ENCODE measurements around the gene IFI27.

IFI27 gene

DNA sequence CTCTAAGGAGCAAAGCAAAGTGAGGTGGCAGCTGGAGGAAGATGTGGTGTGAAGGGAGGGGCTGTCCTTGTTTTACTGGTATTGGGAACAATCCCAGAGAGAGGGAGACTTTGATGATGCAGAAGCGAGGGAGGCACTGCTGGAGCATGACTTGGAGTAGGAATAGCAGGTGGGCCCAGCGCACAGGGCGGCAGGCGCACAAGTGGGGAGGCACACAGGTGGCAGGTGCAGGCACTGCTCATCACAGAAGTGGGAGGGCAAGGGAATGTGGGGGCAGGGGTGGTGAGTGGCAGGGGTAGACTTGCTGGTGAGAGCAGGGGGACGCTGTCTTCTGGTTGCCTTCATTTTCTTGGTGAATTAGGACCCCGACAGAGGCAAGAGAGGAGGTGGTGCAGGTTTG lies 11.5 kb upstream of the IFI27 start:
- no peak for DNase-seq
- Histone ChIP-seq H3K27me3 (no peaks in the 10 kb centered on the region), H3K4me1 (no peaks in the 10 kb centered on the region), H3K4me3 (no peak overlapping the region), H3K36me3 (no peaks in the 10 kb centered on the region), H3K27ac (no peak overlapping the region), H3K9me3 (no peaks in the 10 kb centered on the region)
- intact Hi-C loops (cut with DNase I; ENCODE audit: low total_unique reads), result no loop called here
- TF ChIP-seq, protein P1, sequence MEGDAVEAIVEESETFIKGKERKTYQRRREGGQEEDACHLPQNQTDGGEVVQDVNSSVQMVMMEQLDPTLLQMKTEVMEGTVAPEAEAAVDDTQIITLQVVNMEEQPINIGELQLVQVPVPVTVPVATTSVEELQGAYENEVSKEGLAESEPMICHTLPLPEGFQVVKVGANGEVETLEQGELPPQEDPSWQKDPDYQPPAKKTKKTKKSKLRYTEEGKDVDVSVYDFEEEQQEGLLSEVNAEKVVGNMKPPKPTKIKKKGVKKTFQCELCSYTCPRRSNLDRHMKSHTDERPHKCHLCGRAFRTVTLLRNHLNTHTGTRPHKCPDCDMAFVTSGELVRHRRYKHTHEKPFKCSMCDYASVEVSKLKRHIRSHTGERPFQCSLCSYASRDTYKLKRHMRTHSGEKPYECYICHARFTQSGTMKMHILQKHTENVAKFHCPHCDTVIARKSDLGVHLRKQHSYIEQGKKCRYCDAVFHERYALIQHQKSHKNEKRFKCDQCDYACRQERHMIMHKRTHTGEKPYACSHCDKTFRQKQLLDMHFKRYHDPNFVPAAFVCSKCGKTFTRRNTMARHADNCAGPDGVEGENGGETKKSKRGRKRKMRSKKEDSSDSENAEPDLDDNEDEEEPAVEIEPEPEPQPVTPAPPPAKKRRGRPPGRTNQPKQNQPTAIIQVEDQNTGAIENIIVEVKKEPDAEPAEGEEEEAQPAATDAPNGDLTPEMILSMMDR (IDR thresholded peaks at IDR 0.05), result no peak

DNA sequence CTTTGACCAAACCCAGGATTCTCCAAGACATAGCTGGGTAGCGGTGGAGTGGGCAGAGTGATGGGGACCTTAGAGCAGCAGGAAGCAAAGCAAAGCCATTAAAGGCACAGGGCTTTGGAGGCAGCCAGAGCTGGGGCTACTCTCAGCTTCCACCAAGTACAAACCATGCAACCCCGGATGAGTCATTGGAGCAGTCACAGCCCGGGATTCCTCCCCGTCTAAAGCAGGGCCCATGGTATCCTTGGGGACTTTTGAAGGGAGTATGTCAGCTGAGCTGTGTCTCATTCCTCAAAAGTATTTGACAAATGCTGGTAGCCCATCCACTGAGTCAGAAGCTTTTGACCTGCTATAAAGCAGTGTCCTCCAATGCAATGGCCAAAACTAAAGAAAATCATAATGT lies 9.7 kb upstream of the IFI27 start:
- Histone ChIP-seq H3K4me3 (no peak overlapping the region), H3K27ac (no peak overlapping the region), H3K9me3 (no peaks in the 10 kb centered on the region), H3K4me1 (no peaks in the 10 kb centered on the region), H3K27me3 (no peaks in the 10 kb centered on the region), H3K36me3 (no peaks in the 10 kb centered on the region)
- DNase-seq, result peak in 1 of 2 donors; percentile 39
- TF ChIP-seq, protein P1 (IDR thresholded peaks at IDR 0.05), result no peak
- intact Hi-C loops (cut with DNase I; ENCODE audit: low total_unique reads), result no loop called here

DNA sequence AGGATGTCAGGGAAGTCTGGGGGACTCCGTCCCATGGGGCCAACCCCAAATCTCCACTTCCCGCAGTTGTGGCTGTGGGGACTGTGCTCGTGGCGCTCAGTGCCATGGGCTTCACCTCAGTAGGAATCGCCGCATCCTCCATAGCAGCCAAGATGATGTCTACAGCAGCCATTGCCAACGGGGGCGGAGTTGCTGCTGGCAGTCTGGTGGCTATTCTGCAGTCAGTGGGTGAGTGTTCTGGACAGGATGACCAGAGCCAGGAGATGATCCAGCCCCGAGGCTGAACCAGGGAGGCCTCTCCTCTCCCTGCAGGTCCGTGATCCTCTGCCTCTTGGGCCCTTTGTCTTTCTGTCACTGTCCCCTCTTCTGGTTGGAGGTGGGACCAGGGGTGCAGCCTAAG lies 8.8 kb upstream of the IFI27 start:
- Histone ChIP-seq H3K9me3 (no peaks in the 10 kb centered on the region), H3K4me1 (no peaks in the 10 kb centered on the region), H3K27ac (no peak overlapping the region), H3K4me3 (no peak overlapping the region), H3K36me3 (no peaks in the 10 kb centered on the region), H3K27me3 (no peaks in the 10 kb centered on the region)
- intact Hi-C loops (cut with DNase I; ENCODE audit: low total_unique reads), result no loop called here
- TF ChIP-seq, protein P1 (IDR thresholded peaks at IDR 0.05), result no peak
- peak in 1 of 2 donors; percentile 58 for DNase-seq

DNA sequence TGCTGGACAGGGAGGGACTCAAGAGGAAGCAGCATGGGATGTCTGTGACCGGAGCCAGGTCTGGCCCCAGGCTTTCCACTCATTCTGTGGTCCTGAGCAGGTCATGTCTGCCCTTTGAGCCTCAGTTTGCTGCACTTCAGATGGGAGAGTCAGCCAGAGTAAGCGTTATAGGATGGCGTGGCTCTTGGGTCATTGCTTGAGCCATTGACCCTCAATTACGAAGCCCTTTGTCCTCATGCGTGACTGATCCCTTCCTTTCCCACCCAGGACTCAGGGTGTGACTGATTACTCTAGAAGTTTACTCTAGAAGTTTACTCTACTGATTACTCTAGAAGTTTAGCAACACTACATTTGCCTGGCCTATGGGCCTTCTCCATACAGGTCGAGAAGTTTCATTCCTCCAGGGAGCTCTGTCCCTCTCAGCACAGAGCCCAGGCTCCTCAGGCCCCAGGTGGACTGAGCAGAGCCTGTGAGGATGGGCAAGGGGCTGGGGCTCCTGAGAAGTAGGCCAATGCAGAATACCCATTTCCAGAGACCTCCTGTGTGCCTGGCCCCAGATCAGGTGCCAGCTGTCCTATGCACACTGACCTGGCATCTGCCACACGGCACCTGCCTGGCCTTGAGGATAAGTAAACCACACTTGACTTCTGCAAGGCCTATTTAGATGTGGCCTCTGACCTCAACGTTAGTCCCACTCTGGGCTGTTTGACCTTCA lies 7.6 kb upstream of the IFI27 start:
- intact Hi-C loops (cut with DNase I; ENCODE audit: low total_unique reads), result no loop called here

DNA sequence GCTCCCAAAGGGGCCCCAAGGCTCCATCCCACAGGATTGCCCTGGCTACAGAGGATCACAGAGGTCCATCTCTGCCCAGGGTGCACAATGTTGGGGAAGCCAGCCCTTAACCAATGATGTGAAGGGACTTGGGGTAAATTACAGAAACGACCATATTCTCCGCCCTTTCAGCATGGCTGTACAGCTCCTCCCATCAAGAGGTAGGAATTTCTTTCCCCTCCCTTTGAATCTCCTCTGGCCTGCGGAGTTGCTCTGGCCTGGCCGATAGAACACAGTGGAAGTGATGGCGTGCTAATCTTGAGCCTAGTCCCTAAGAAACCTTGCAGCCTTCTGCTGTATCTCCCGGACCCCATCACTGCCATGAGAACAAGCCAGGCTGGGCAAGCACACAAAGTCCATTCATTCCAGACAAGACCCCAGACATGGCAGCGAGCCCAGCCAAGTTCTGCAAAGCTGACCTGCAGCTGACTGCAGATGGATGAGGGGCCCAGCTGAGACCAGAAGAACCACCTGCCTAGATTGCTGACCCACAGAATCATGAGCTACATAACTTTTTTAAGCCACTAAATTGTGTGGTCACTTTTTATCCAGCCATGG lies 6.9 kb upstream of the IFI27 start:
- no peak overlapping the region for H3K27ac ChIP-seq
- no peaks in the 10 kb centered on the region for H3K36me3 ChIP-seq
- TF ChIP-seq, protein P1 (IDR thresholded peaks at IDR 0.05), result no peak
- no peaks in the 10 kb centered on the region for H3K27me3 ChIP-seq
- no peaks in the 10 kb centered on the region for H3K4me1 ChIP-seq
- no peaks in the 10 kb centered on the region for H3K9me3 ChIP-seq
- H3K4me3 ChIP-seq, result no peak overlapping the region
- DNase-seq, result no peak
- intact Hi-C loops (cut with DNase I; ENCODE audit: low total_unique reads), result no loop called here

More for the DNA sequence above, 7.6 kb upstream of the IFI27 start:
- H3K27me3 ChIP-seq, result no peaks in the 10 kb centered on the region
- no peak for DNase-seq
- H3K36me3 ChIP-seq, result no peaks in the 10 kb centered on the region
- TF ChIP-seq, protein P1 (IDR thresholded peaks at IDR 0.05), result no peak
- no peak overlapping the region for H3K4me3 ChIP-seq
- H3K9me3 ChIP-seq, result no peaks in the 10 kb centered on the region
- H3K4me1 ChIP-seq, result no peaks in the 10 kb centered on the region
- no peak overlapping the region for H3K27ac ChIP-seq
